Keratinocyte (primary cell): Measurements from ENCODE around the gene DNPH1. TPM values are rescaled to one million over a fixed set of nuclear protein-coding genes. Genes with fewer than 3 reads are reported as not detected.

Experiments used
- DNase-seq: peaks from one replicate; pipeline ENCODE4 v3.0.0-alpha.2; 2011; ENCODE audit warnings: low read depth, missing footprints, low spot score
- FAIRE-seq: peaks from 2 replicates; lab custom pipeline; 2011; peaks lifted over from hg19 to GRCh38; lab: Jason Lieb, UNC
- H2AFZ ChIP-seq: 2 replicates; pipeline ENCODE4 v1.6.0; 2012; ENCODE audit warnings: low read length, control low read depth, inconsistent platforms; ENCODE audit not compliant: control insufficient read depth
- H3K27ac ChIP-seq: 2 replicates; pipeline ENCODE4 v1.5.1; 2011; ENCODE audit warnings: low read length; ENCODE audit not compliant: control insufficient read depth, insufficient read depth
- H3K27me3 ChIP-seq: 3 replicates; pipeline ENCODE4 v1.6.0; 2011; ENCODE audit warnings: low read length; ENCODE audit not compliant: control insufficient read depth, insufficient read depth; ENCODE audit errors: extremely low read depth
- H3K36me3 ChIP-seq, 2 experiments: 2 replicates in 1 of 2; 3 replicates in 1 of 2; pipeline ENCODE4 v1.5.1; 2011; ENCODE audit warnings: low read length in 2 of 2, mild to moderate bottlenecking in 1 of 2; ENCODE audit not compliant: control insufficient read depth in 2 of 2, insufficient read depth in 2 of 2; ENCODE audit errors: extremely low read depth in 1 of 2
- H3K4me1 ChIP-seq: 3 replicates; pipeline ENCODE4 v1.5.1; 2011; ENCODE audit warnings: low read length; ENCODE audit not compliant: control insufficient read depth, insufficient read depth; ENCODE audit errors: extremely low read depth
- H3K4me2 ChIP-seq: 3 replicates; pipeline ENCODE4 v1.6.0; 2011; ENCODE audit warnings: low read depth, low read length; ENCODE audit not compliant: control insufficient read depth, insufficient read depth; ENCODE audit errors: extremely low read depth
- H3K4me3 ChIP-seq, 3 experiments: fragments of 200-600 bp in 1 of 3; sonication (generic) in 1 of 3; 2 replicates in 2 of 3; 3 replicates in 1 of 3; pipeline ENCODE4 v1.5.1; 2011 to 2016; ENCODE audit warnings: low read length in 3 of 3, mild to moderate bottlenecking in 3 of 3, control low read depth in 2 of 3, inconsistent platforms in 1 of 3, low read depth in 1 of 3, mixed read lengths in 1 of 3, mixed run types in 1 of 3, moderate library complexity in 1 of 3; ENCODE audit not compliant: control insufficient read depth in 2 of 3, insufficient read depth in 2 of 3; ENCODE audit errors: extremely low read depth in 1 of 3
- H3K79me2 ChIP-seq: 2 replicates; pipeline ENCODE4 v1.6.0; 2012; ENCODE audit warnings: low read length; ENCODE audit not compliant: control insufficient read depth, insufficient read depth
- H3K9ac ChIP-seq: 3 replicates; pipeline ENCODE4 v1.6.0; 2011; ENCODE audit warnings: low read length; ENCODE audit not compliant: control insufficient read depth, insufficient read depth; ENCODE audit errors: extremely low read depth
- H3K9me1 ChIP-seq: 3 replicates; pipeline ENCODE4 v1.6.0; 2011; ENCODE audit warnings: low read length; ENCODE audit not compliant: control insufficient read depth, insufficient read depth; ENCODE audit errors: extremely low read depth
- H3K9me3 ChIP-seq: 2 replicates; pipeline ENCODE4 v1.5.1; 2012; ENCODE audit warnings: low read depth, low read length; ENCODE audit not compliant: control insufficient read depth
- H4K20me1 ChIP-seq: 3 replicates; pipeline ENCODE4 v1.6.0; 2011; ENCODE audit warnings: low read length; ENCODE audit not compliant: control insufficient read depth, insufficient read depth; ENCODE audit errors: extremely low read depth
- EZH2 ChIP-seq: IDR thresholded peaks from one replicate; pipeline ENCODE4 v1.6.1; 2012; ENCODE audit warnings: inconsistent platforms, mild to moderate bottlenecking, low read length, moderate library complexity
- dilution Hi-C: fragments of 300-500 bp; cut with MboI; formaldehyde crosslinking; loops from one replicate; pipeline ENCODE4 v1.7.0; 2020; ENCODE audit warnings: low sequenced_read_pairs; ENCODE audit not compliant: extremely low pct_ligation_motif_present
- polyA plus RNA-seq, 5 experiments: library from polyadenylated mRNA; depleted of rRNA in 3 of 5; stranded (reverse) in 3 of 5; stranded (forward) in 1 of 5; unstranded in 1 of 5; fragments of >200 nt; gene quantifications; 1 replicate in 1 of 5; 2 replicates in 3 of 5; 3 replicates in 1 of 5; pipeline versions ENCODE4 v1.2.1 to v1.2.3, GENCODE V29; 2011 to 2012; ENCODE audit warnings: missing spikeins in 2 of 5, low read depth in 1 of 5, low replicate concordance in 1 of 5
- TF ChIP-seq, protein P1 (sequence below), 3 experiments: IDR thresholded peaks in 1 of 3; conservative IDR thresholded peaks in 1 of 3; optimal IDR thresholded peaks in 1 of 3; 2 replicates in 2 of 3; 3 replicates in 1 of 3; pipeline versions ENCODE3 to v1.5.1; 2011; ENCODE audit warnings: low read length in 3 of 3, mild to moderate bottlenecking in 3 of 3, moderate library complexity in 2 of 3, control low read depth in 1 of 3, inconsistent platforms in 1 of 3; ENCODE audit not compliant: insufficient read depth in 2 of 3; ENCODE audit errors: extremely low read depth in 1 of 3

Gene DNPH1
- polyA plus RNA-seq, 1 donor (not counting 4 experiments of a cell fraction or from before 2014, with no cell fraction given) = 73.9 TPM

DNA sequence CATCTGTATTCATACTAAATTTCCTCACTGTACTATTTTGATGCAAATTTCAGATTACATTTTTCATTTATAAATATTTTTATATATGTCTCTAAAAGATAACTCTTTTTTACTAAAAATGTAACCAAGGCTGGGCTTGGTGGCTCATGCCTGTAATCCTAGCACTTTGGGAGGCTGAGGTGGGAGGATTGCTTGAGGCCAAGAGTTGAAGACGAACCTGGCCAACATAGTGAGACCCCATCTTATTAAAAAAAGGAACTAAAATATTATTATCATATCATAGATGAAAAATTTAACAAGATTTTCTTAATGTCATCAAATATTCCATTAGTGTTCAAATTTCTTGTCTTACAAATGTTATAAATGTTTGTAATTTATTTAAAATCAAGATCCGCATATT lies 6.6 kb upstream of the DNPH1 start:
- no peaks in the 10 kb centered on the region for H3K9me3 ChIP-seq
- dilution Hi-C loops = no loop called here
- H3K27me3 ChIP-seq = peaks cover 3% of the 10 kb centered on the region
- H3K9ac ChIP-seq = no peak overlapping the region
- no peak overlapping the region for H3K4me3 ChIP-seq
- H2AFZ ChIP-seq = no peak overlapping the region
- no peak overlapping the region for H3K27ac ChIP-seq
- no peaks in the 10 kb centered on the region for H4K20me1 ChIP-seq
- FAIRE-seq (no peak), DNase-seq (no peak)
- H3K79me2 ChIP-seq = no peaks in the 10 kb centered on the region
- no peak overlapping the region for H3K4me2 ChIP-seq
- H3K36me3 ChIP-seq = no peaks in the 10 kb centered on the region
- TF ChIP-seq, protein P1, sequence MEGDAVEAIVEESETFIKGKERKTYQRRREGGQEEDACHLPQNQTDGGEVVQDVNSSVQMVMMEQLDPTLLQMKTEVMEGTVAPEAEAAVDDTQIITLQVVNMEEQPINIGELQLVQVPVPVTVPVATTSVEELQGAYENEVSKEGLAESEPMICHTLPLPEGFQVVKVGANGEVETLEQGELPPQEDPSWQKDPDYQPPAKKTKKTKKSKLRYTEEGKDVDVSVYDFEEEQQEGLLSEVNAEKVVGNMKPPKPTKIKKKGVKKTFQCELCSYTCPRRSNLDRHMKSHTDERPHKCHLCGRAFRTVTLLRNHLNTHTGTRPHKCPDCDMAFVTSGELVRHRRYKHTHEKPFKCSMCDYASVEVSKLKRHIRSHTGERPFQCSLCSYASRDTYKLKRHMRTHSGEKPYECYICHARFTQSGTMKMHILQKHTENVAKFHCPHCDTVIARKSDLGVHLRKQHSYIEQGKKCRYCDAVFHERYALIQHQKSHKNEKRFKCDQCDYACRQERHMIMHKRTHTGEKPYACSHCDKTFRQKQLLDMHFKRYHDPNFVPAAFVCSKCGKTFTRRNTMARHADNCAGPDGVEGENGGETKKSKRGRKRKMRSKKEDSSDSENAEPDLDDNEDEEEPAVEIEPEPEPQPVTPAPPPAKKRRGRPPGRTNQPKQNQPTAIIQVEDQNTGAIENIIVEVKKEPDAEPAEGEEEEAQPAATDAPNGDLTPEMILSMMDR (optimal IDR thresholded peaks at IDR 0.05 in 1 of 3, IDR thresholded peaks at IDR 0.05 in 1 of 3, conservative IDR thresholded peaks at IDR 0.05 in 1 of 3; ENCODE audit: extremely low read depth in 1 of 3, insufficient read depth in 2 of 3, low read length in 3 of 3) = no peak
- no peak for TF ChIP-seq EZH2
- H3K9me1 ChIP-seq = no peaks in the 10 kb centered on the region
- no peaks in the 10 kb centered on the region for H3K4me1 ChIP-seq

DNA sequence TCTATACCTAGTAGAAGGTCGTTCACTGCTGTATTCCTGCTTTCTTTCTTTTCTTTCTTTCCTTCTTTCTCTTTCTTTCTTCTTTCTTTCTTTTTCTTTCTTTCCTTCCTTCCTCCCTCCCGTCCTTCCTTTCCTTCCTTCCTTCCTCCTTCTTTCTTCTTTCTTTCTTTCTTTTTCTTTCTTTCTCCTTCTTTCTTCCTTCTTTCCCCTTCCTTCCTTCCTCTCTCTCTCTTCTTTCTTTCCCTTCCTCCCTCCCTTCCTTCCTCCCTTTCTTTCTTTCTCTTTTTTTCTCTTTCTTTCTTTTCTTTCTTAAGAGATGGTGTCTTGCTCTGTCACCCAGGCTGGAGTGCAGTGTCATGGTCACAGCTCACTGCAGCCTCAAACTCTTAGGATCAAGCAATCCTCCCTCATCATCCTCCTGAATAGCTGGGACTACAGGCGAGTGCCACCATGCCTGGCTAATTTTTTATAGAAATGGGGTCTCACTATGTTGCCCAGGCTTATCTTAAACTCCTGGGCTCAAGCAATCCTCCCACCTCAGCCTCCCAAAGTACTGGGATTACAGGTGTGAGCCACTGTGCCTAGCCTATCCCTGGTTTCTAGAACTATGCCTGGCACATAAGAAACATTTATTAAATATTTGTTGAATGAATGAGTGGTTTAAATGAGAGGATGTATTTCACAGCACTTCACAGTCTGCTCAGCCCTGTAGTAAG lies 2.6 kb upstream of the DNPH1 start:
- Histone ChIP-seq H2AFZ (no peak overlapping the region), H3K4me3 (no peak overlapping the region), H3K27me3 (no peaks in the 10 kb centered on the region), H3K27ac (no peak overlapping the region), H3K9me3 (no peaks in the 10 kb centered on the region), H3K9ac (no peak overlapping the region), H3K36me3 (no peaks in the 10 kb centered on the region), H3K9me1 (no peaks in the 10 kb centered on the region), H4K20me1 (no peaks in the 10 kb centered on the region), H3K4me1 (peaks cover 6% of the 10 kb centered on the region), H3K79me2 (peaks cover 6% of the 10 kb centered on the region), H3K4me2 (no peak overlapping the region)
- DNase-seq = no peak
- dilution Hi-C loops = no loop called here
- FAIRE-seq = no peak
- TF ChIP-seq EZH2 = no peak
- TF ChIP-seq, protein P1 (optimal IDR thresholded peaks at IDR 0.05 in 1 of 3, IDR thresholded peaks at IDR 0.05 in 1 of 3, conservative IDR thresholded peaks at IDR 0.05 in 1 of 3; ENCODE audit: extremely low read depth in 1 of 3, insufficient read depth in 2 of 3, low read length in 3 of 3) = no peak
